Transverse colon (tissue), 4 donors: ENCODE results near the gene SEMA3G. TPM values are rescaled to one million over a fixed set of nuclear protein-coding genes. Genes with fewer than 3 reads are reported as not detected.

Experiments used
- DNase-seq: peaks from one replicate; pipeline ENCODE4 v3.0.0-alpha.2; 2019
- H3K27ac ChIP-seq, 4 donors: fragments of 200-600 bp; sonication (generic); 2 replicates each; pipeline ENCODE4 v1.5.1; 2016 to 2018; ENCODE audit warnings: inconsistent platforms in 4 of 4
- H3K27me3 ChIP-seq: fragments of 200-600 bp; sonication (generic); 2 replicates; pipeline ENCODE4 v1.5.1; 2017; ENCODE audit warnings: inconsistent platforms
- H3K36me3 ChIP-seq, 4 donors: fragments of 200-600 bp; sonication (generic); 2 replicates each; pipeline ENCODE4 v1.5.1; 2017 to 2019; ENCODE audit warnings: inconsistent platforms in 4 of 4
- H3K4me1 ChIP-seq, 4 donors: fragments of 200-600 bp; sonication (generic); 2 replicates each; pipeline ENCODE4 v1.5.1; 2017 to 2020; ENCODE audit warnings: inconsistent platforms in 4 of 4
- H3K4me3 ChIP-seq, 4 donors: fragments of 200-600 bp; sonication (generic); 1 replicate in 1 of 4; 2 replicates in 3 of 4; pipeline versions ENCODE4 v1.5.1 to v1.6.1; 2017 to 2019; ENCODE audit warnings: inconsistent platforms in 4 of 4
- H3K9me3 ChIP-seq, 2 donors: fragments of 200-600 bp; sonication (generic); 2 replicates each; pipeline ENCODE4 v1.5.1; 2017 to 2019; ENCODE audit warnings: inconsistent platforms in 2 of 2
- CTCF ChIP-seq, 5 experiments: fragments of 200-600 bp in 3 of 5; fragments of 450-650 bp in 2 of 5; sonication (generic) in 3 of 5; IDR thresholded peaks; 1 replicate in 2 of 5; 2 replicates in 3 of 5; pipeline ENCODE4 v1.5.1; 2016 to 2017; ENCODE audit warnings: antibody characterized with exemption in 5 of 5, inconsistent platforms in 3 of 5, mild to moderate bottlenecking in 2 of 5, moderate library complexity in 1 of 5
- EP300 ChIP-seq: sonication (generic); formaldehyde crosslinking; IDR thresholded peaks from one replicate; pipeline ENCODE4 v1.6.1; 2017; ENCODE audit warnings: antibody characterized with exemption, low read depth
- POLR2A ChIP-seq: fragments of 450-650 bp; IDR thresholded peaks from one replicate; pipeline ENCODE4 v1.6.1; 2016; ENCODE audit warnings: antibody characterized with exemption, mild to moderate bottlenecking, moderate library complexity
- POLR2AphosphoS5 ChIP-seq, 3 donors: sonication (generic); formaldehyde crosslinking; IDR thresholded peaks; one replicate each; pipeline ENCODE4 v1.6.1; 2016; ENCODE audit warnings: antibody characterized with exemption in 3 of 3
- WGBS, 2 donors: methylation state at CpG; one replicate each; pipeline ENCODE4 v1.1.5; 2018; ENCODE audit warnings: low coverage in 1 of 2; 5-methylcytosine and 5-hydroxymethylcytosine counted together
- in situ Hi-C, 4 donors: fragments of 200-750 bp; cut with MboI; loops; one replicate each; pipeline versions ENCODE4 v1.15.0 to v1.15.1; 2017; ENCODE audit warnings: low sequenced_read_pairs in 3 of 4, low pct_ligation_motif_present in 1 of 4, low pct_unique_long_range_greater_than_20kb in 1 of 4
- intact Hi-C: fragments of 100-400 bp; cut with DNase I; formaldehyde crosslinking; loops from one replicate; pipeline ENCODE4 v1.15.1; 2023; ENCODE audit warnings: low total_unique reads
- total RNA-seq, 4 donors: library from RNA; depleted of rRNA; stranded (reverse); fragments of >200 nt; gene quantifications; one replicate each; pipeline ENCODE4 v1.1.0, GENCODE V29; 2016

SEMA3G gene
- total RNA-seq, 4 donors from 2014 or later, result 1.2 to 21.7 (median 2.3) TPM

DNA sequence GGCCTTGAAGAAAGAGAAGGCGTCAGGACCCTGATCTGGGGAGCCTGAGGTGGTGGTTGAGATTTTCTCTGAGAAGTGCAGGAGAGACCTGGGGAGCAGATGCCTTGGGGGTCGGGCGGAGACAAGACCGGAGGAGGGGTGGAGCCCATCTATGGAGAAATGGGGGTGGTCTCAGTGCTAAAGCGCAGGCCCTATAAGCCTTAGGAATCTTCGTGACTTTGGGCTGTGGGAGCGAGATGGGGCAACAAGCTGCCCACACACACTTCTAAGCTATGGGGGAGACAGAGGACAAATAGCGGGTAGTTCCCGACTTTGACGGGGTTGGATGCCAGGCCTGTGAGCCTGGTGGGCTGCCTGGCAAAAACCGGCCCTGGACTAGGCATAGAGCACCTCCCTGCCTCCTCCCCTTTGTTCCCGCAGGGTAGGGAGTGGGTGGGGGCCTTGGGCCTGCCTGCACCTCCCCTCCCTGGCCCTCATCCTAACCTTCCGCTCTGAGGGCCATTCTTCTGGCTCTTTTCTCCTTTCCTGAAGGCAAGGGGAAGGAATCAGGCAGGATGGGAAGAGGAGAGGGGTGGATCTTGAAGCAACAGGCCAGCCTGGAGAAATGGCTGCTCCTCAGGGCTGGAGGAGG lies 11.4 kb upstream of the SEMA3G start:
- TF ChIP-seq POLR2AphosphoS5 (IDR thresholded peaks at IDR 0.05) (no peak), CTCF (IDR thresholded peaks at IDR 0.05) (no peak), EP300 (no peak), POLR2A (no peak)
- peaks cover 13 to 30% (median 17%) of the 10 kb centered on the region in 4 donors for H3K4me1 ChIP-seq
- H3K36me3 ChIP-seq, result peaks cover 0 to 21% (median 5%) of the 10 kb centered on the region in 4 donors
- in situ Hi-C loops, result no loop called here
- no peaks in the 10 kb centered on the region for H3K27me3 ChIP-seq
- no peaks in the 10 kb centered on the region for H3K9me3 ChIP-seq
- peak overlapping the region; percentile 86 to 99 (median 94) for H3K4me3 ChIP-seq
- intact Hi-C loops, result no loop called here
- WGBS, 2 donors, result 32 to 34% methylated on average over 3 to 9 of the region's 13 CpGs
- no peak for DNase-seq
- H3K27ac ChIP-seq, result peak overlapping the region; percentile 88 to 92 (median 90)

DNA sequence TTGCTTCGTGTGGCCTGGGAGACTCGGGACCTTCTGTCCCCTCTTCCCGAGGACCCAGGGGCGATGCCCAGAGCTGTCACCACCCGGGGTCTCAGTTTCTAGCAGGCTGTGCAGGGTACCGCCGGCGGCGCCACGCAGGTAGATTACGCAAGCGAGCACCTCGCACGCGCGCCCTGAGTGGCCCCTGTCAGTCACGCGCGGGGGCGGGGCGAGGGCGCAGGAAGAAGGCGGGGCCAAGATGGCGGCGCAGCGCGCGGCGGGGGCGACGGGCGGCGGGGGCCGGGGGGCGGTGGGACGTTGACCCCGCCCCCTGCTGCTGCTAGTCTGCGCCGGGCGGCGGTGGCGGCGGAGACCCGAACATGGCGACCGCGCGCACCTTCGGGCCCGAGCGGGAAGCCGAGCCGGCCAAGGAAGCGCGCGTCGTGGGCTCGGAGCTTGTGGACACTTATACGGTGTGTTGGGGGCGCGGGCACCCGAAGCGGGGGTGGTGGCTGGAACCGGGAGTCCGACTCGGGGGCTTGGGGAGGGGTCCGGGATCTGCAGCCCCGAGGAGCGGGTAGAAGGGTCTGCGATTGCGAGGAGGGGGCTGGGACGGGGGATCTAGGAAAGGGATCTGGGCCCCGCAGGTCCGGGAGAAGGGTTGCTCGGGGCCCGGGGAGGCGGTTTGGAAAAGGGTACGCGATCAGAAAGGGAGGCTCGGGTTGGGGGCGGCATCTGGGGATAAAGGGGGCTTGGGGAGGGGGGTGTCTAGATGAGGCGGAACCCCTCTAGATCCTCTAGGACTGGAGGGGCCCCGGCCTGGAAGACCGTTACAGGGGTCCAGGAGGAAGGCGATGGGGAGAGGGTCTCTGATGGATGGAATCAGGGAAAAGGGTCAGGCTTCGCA lies 10.6 kb upstream of the SEMA3G start, which contains the start of gene NISCH:
Gene NISCH, plus strand, starts transcription at position 322 of the 886 bp plus-strand sequence. Its CDS starts 38 bp downstream, at position 360.
- peak; percentile 94 for DNase-seq
- in situ Hi-C loops, result no loop called here
- intact Hi-C loops, result no loop called here
- no peaks in the 10 kb centered on the region for H3K9me3 ChIP-seq
- H3K27ac ChIP-seq, result peak within 1 kb of the TSS; percentile 88 to 92 (median 90)
- H3K36me3 ChIP-seq, result peaks cover 0 to 13% (median 1%) of the 10 kb centered on the region in 4 donors
- H3K4me1 ChIP-seq, result peaks cover 13 to 30% (median 17%) of the 10 kb centered on the region in 4 donors
- H3K4me3 ChIP-seq, result peak within 1 kb of the TSS; percentile 86 to 99 (median 94)
- WGBS, 2 donors, result 1 to 12% methylated on average over 3 to 48 of the region's 86 CpGs
- H3K27me3 ChIP-seq, result no peaks in the 10 kb centered on the region
- peak; percentile 71 for TF ChIP-seq POLR2A
- no peak for TF ChIP-seq CTCF (IDR thresholded peaks at IDR 0.05)
- TF ChIP-seq EP300, result no peak
- peak; percentile 52 to 88 (median 71) for TF ChIP-seq POLR2AphosphoS5 (IDR thresholded peaks at IDR 0.05)

- Histone ChIP-seq H3K36me3 (peaks cover 0 to 12% (median 0%) of the 10 kb centered on the region in 4 donors), H3K9me3 (no peaks in the 10 kb centered on the region), H3K27ac (peak overlapping the region; percentile 88 to 92 (median 90)), H3K4me1 (peaks cover 13 to 31% (median 19%) of the 10 kb centered on the region in 4 donors), H3K27me3 (no peaks in the 10 kb centered on the region), H3K4me3 (peak overlapping the region; percentile 86 to 99 (median 94))
- TF ChIP-seq POLR2AphosphoS5 (IDR thresholded peaks at IDR 0.05) (no peak), CTCF (IDR thresholded peaks at IDR 0.05) (no peak)
- in situ Hi-C loops (no loop called here), intact Hi-C loops (no loop called here)
- no peak for DNase-seq
- 15 to 22% methylated on average over 4 to 11 of the region's 11 CpGs for WGBS, 2 donors
Observed at GRCh38 chr3:52454938-52455282, 10.0 kb upstream of the SEMA3G start.

DNA sequence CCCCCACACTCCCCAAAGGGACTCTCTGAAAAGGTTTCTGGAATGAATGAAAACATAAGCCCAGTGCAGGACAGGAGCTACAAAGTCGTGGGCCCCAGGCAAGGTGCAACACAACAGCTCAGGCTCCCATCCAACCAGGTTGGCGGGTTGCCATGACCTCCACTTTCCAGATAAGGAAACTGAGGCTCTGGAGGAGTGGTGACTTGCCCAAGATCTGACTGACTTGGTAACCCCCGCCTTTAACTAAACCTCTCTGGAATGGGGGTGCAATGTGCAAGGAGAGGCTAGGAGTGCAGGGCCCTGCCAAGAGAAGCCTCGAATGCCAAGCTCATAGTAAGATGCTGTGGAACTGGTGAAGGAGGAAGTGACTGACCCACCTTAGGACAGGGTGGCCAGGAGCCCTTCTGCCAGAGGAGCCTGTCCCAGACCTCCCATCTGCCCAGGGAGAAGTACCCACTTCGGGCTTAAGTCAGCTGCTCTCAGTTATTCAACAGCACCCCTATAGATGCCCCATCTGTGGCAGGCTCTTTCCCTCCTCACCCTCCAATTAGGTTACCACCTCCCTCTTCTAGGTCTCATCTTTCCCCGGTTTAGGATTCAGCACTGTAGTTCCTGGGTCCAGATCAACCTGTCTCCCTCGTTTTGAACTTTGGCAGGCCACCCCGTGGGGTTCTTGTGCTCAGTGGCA lies 9.5 kb upstream of the SEMA3G start:
- Histone ChIP-seq H3K4me1 (peaks cover 13 to 33% (median 20%) of the 10 kb centered on the region in 4 donors), H3K4me3 (peak overlapping the region in 3 of 4 donors; percentile 86 to 98 (median 91)), H3K36me3 (peaks cover 0 to 12% (median 0%) of the 10 kb centered on the region in 4 donors), H3K27me3 (no peaks in the 10 kb centered on the region), H3K9me3 (no peaks in the 10 kb centered on the region), H3K27ac (peak overlapping the region; percentile 88 to 92 (median 90))
- 0 to 48% methylated on average over 1 to 8 of the region's 8 CpGs for WGBS, 2 donors
- in situ Hi-C loops (no loop called here), intact Hi-C loops (no loop called here)
- no peak for DNase-seq
- TF ChIP-seq POLR2A (no peak), EP300 (no peak), CTCF (IDR thresholded peaks at IDR 0.05) (no peak), POLR2AphosphoS5 (IDR thresholded peaks at IDR 0.05) (no peak)
